SK-N-SH (cell line): ENCODE measurements around the gene CDKN1B. TPM values are rescaled to one million over a fixed set of nuclear protein-coding genes. Genes with fewer than 3 reads are reported as not detected.
A peak's percentile ranks its signal among the peaks of the same experiment; 100 is the strongest.

Experiments
- CTCF ChIA-PET: fragments of 300-600, 350-600 bp; formaldehyde crosslinking; extraction: SDS; loops from one replicate; lab custom pipeline; 2021; lab: Yijun Ruan, JAX
- POLR2A ChIA-PET: fragments of 350-600 bp; sonication (Branson Sonifier 250); formaldehyde crosslinking; extraction: SDS; loops from one replicate; lab custom pipeline; 2020; ENCODE audit warnings: antibody characterized with exemption, inconsistent platforms; lab: Yijun Ruan, JAX
- DNase-seq: peaks from one replicate; pipeline ENCODE4 v3.0.0; 2012
- H2AFZ ChIP-seq: fragments of 200-600 bp; sonication (generic); 2 replicates; pipeline ENCODE4 v1.8.1; 2016; ENCODE audit warnings: antibody characterized with exemption, mild to moderate bottlenecking, low read depth
- H3F3A ChIP-seq: fragments of 200-600 bp; sonication (generic); replicated peaks from 2 replicates; pipeline ENCODE3; 2016; ENCODE audit warnings: antibody characterized with exemption, mild to moderate bottlenecking; ENCODE audit not compliant: insufficient read depth
- H3K27ac ChIP-seq, 2 experiments: fragments of 200-500 bp in 1 of 2; fragments of 200-600 bp in 1 of 2; sonication (Bioruptor generic) in 1 of 2; sonication (generic), shearing (Covaris generic) in 1 of 2; 2 replicates each; pipeline versions ENCODE4 v1.5.1 to v1.6.1; 2014 to 2016; ENCODE audit warnings: low read depth in 2 of 2, inconsistent platforms in 1 of 2, low read length in 1 of 2, mild to moderate bottlenecking in 1 of 2, mixed read lengths in 1 of 2
- H3K27me3 ChIP-seq: fragments of 200-600 bp; sonication (generic), shearing (Covaris generic); 2 replicates; pipeline ENCODE4 v1.6.1; 2016; ENCODE audit warnings: mixed run types; ENCODE audit not compliant: insufficient read depth
- H3K36me3 ChIP-seq, 2 experiments: fragments of 200-500 bp in 1 of 2; fragments of 200-600 bp in 1 of 2; sonication (Bioruptor generic) in 1 of 2; sonication (generic) in 1 of 2; replicated peaks in 1 of 2; 2 replicates each; pipeline versions ENCODE3 to v1.5.1; 2014 to 2016; ENCODE audit warnings: low read length in 1 of 2, mild to moderate bottlenecking in 1 of 2; ENCODE audit not compliant: insufficient read depth in 2 of 2, control insufficient read depth in 1 of 2
- H3K4me1 ChIP-seq, 2 experiments: fragments of 200-500 bp in 1 of 2; fragments of 200-600 bp in 1 of 2; sonication (Bioruptor generic) in 1 of 2; sonication (generic), shearing (Covaris generic) in 1 of 2; 2 replicates each; pipeline versions ENCODE4 v1.5.1 to v1.6.1; 2014 to 2016; ENCODE audit warnings: low read depth in 1 of 2, low read length in 1 of 2, mixed run types in 1 of 2; ENCODE audit not compliant: insufficient read depth in 2 of 2, control insufficient read depth in 1 of 2
- H3K4me2 ChIP-seq: fragments of 200-600 bp; sonication (generic), shearing (Covaris generic); 2 replicates; pipeline ENCODE4 v1.6.1; 2017; ENCODE audit warnings: mixed run types
- H3K4me3 ChIP-seq, 2 experiments: fragments of 200-500 bp in 1 of 2; fragments of 200-600 bp in 1 of 2; sonication (Bioruptor generic) in 1 of 2; sonication (generic), shearing (Covaris generic) in 1 of 2; 2 replicates each; pipeline versions ENCODE4 v1.5.1 to v1.8.1; 2014 to 2016; ENCODE audit warnings: low read depth in 2 of 2, inconsistent platforms in 1 of 2, low read length in 1 of 2, mild to moderate bottlenecking in 1 of 2, mixed read lengths in 1 of 2, moderate library complexity in 1 of 2
- H3K79me2 ChIP-seq: fragments of 200-600 bp; sonication (generic); 2 replicates; pipeline ENCODE4 v1.8.1; 2017; ENCODE audit warnings: mild to moderate bottlenecking; ENCODE audit not compliant: insufficient read depth
- H3K9ac ChIP-seq: fragments of 200-600 bp; sonication (generic); 2 replicates; pipeline ENCODE4 v1.6.1; 2017; ENCODE audit warnings: mixed run types
- H3K9me2 ChIP-seq: fragments of 200-600 bp; sonication (generic); 2 replicates; pipeline ENCODE4 v1.6.1; 2017; ENCODE audit warnings: mixed run types
- H3K9me3 ChIP-seq: fragments of 200-600 bp; sonication (generic); 2 replicates; pipeline ENCODE4 v1.6.1; 2017; ENCODE audit warnings: mixed run types, mild to moderate bottlenecking, moderate library complexity
- H4K20me1 ChIP-seq: fragments of 200-600 bp; sonication (generic); 2 replicates; pipeline ENCODE4 v1.6.1; 2017; ENCODE audit warnings: mild to moderate bottlenecking, mixed run types; ENCODE audit not compliant: insufficient read depth
- CHD2 ChIP-seq: fragments of 150-350 bp; IDR thresholded peaks from 2 replicates; pipeline ENCODE4 v1.6.1; 2018; ENCODE audit warnings: low read length; ENCODE audit not compliant: partially characterized antibody
- ELF1 ChIP-seq: IDR thresholded peaks from 2 replicates; pipeline ENCODE4 v1.4.0; 2012
- EP300 ChIP-seq, 2 experiments: IDR thresholded peaks; 2 replicates each; pipeline versions ENCODE4 v1.4.0 to v1.6.1; 2012; ENCODE audit warnings: borderline replicate concordance in 1 of 2, low read depth in 1 of 2, low read length in 1 of 2
- FOXJ3 ChIP-seq: sonication (generic); formaldehyde crosslinking; IDR thresholded peaks from 2 replicates; pipeline ENCODE4 v1.5.1; 2020; ENCODE audit warnings: mild to moderate bottlenecking, missing genetic modification reagents
- FOXM1 ChIP-seq: IDR thresholded peaks from 2 replicates; pipeline ENCODE4 v1.4.0; 2012; ENCODE audit warnings: low read depth, mild to moderate bottlenecking
- RAD21 ChIP-seq: IDR thresholded peaks from 2 replicates; pipeline ENCODE4 v1.6.1; 2012; ENCODE audit warnings: mild to moderate bottlenecking, low read length
- SIN3A ChIP-seq: IDR thresholded peaks from 2 replicates; pipeline ENCODE4 v1.6.1; 2012; ENCODE audit warnings: low read depth, mild to moderate bottlenecking, low read length, moderate library complexity, borderline replicate concordance
- SMC3 ChIP-seq: IDR thresholded peaks from 2 replicates; pipeline ENCODE4 v1.6.1; 2012; ENCODE audit warnings: low read depth, low read length, improper control_type of control experiment
- TAF1 ChIP-seq: IDR thresholded peaks from 2 replicates; pipeline ENCODE4 v1.6.1; 2012; ENCODE audit warnings: low read depth, mild to moderate bottlenecking, low read length, moderate library complexity, borderline replicate concordance
- TEAD4 ChIP-seq: IDR thresholded peaks from 2 replicates; pipeline ENCODE4 v1.4.0; 2012; ENCODE audit warnings: mild to moderate bottlenecking, borderline replicate concordance; ENCODE audit not compliant: insufficient read depth
- YY1 ChIP-seq: IDR thresholded peaks from 2 replicates; pipeline ENCODE4 v1.4.0; 2012; ENCODE audit warnings: low read depth, mild to moderate bottlenecking
- WGBS: methylation state at CpG from one replicate; pipeline ENCODE4 v1.1.6; 2017; ENCODE audit warnings: low lambda C conversion rate; 5-methylcytosine and 5-hydroxymethylcytosine counted together
- polyA plus RNA-seq, 3 experiments: library from polyadenylated mRNA; depleted of rRNA; stranded (reverse); fragments of >200 nt; gene quantifications; 2 replicates each; pipeline ENCODE4 v1.2.3, GENCODE V29; 2012
- TF ChIP-seq, protein P1 (sequence below): IDR thresholded peaks from 2 replicates; pipeline ENCODE4 v1.4.0; 2012; ENCODE audit warnings: low read depth, borderline replicate concordance
- TF ChIP-seq, protein P2 (sequence below): IDR thresholded peaks from 2 replicates; pipeline ENCODE4; 2012
- TF ChIP-seq, protein P3 (sequence below): IDR thresholded peaks from 2 replicates; pipeline ENCODE4 v1.6.1; 2012; ENCODE audit warnings: mild to moderate bottlenecking, low read depth, low read length, moderate library complexity
- TF ChIP-seq, protein P4 (sequence below): fragments of 150-350 bp; IDR thresholded peaks from 2 replicates; pipeline ENCODE4 v1.6.1; 2016; ENCODE audit warnings: mild to moderate bottlenecking, low read depth, low read length

Gene CDKN1B
- polyA plus RNA-seq, 1 of the 3 experiments (the other 2 are of a cell fraction), result 9.2 TPM

DNA sequence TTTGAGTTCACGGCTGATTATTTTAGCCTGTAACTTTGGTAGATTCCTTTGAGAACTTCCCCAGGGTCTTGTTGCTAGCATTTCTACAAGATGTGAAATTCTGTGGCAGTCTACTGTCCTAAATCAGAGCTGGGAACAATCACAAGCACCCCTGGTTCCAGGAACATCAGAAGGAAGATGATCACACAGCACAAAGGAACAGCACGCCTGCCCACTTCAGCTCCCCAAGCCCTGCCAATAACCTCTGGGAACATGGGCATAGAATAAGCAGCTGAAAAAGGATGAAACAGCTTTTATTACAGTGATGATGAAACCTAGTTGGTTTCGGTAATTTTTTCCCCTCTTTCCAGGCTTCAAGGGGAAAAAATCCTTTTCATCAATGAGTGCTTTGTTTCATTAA is 33.4 kb upstream of the CDKN1B start:
- ChIA-PET CTCF (interaction anchor here (0.8 to 1.5 kb wide), 3 partner anchors 8 to 28 kb away, joined by 3 to 6 read pairs (median 4); no protein-coding TSS in a partner anchor), POLR2A (no interaction called here)
- H3K9me3 ChIP-seq, result no peaks in the 10 kb centered on the region
- no peaks in the 10 kb centered on the region for H3K36me3 ChIP-seq
- H3K4me2 ChIP-seq, result no peak overlapping the region
- peaks cover 0 to 14% of the 10 kb centered on the region in 2 experiments; a peak in 2 of 4 replicates for H3K4me1 ChIP-seq
- no peaks in the 10 kb centered on the region for H4K20me1 ChIP-seq
- no peaks in the 10 kb centered on the region for H3K9me2 ChIP-seq
- H3K27ac ChIP-seq, result peak overlapping the region in 1 of 2 experiments; percentile 89; a peak in 2 of 4 replicates
- H3K4me3 ChIP-seq, result peak overlapping the region in 1 of 2 experiments; percentile 37; a peak in 2 of 4 replicates
- no peaks in the 10 kb centered on the region for H3K79me2 ChIP-seq
- 55% methylated on average over 3 of the region's 3 CpGs for WGBS
- DNase-seq, result no peak
- no peak for TF ChIP-seq RAD21
- TF ChIP-seq, protein P1, sequence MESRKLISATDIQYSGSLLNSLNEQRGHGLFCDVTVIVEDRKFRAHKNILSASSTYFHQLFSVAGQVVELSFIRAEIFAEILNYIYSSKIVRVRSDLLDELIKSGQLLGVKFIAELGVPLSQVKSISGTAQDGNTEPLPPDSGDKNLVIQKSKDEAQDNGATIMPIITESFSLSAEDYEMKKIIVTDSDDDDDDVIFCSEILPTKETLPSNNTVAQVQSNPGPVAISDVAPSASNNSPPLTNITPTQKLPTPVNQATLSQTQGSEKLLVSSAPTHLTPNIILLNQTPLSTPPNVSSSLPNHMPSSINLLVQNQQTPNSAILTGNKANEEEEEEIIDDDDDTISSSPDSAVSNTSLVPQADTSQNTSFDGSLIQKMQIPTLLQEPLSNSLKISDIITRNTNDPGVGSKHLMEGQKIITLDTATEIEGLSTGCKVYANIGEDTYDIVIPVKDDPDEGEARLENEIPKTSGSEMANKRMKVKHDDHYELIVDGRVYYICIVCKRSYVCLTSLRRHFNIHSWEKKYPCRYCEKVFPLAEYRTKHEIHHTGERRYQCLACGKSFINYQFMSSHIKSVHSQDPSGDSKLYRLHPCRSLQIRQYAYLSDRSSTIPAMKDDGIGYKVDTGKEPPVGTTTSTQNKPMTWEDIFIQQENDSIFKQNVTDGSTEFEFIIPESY, result no peak
- TF ChIP-seq ELF1, result no peak
- TF ChIP-seq, protein P2, sequence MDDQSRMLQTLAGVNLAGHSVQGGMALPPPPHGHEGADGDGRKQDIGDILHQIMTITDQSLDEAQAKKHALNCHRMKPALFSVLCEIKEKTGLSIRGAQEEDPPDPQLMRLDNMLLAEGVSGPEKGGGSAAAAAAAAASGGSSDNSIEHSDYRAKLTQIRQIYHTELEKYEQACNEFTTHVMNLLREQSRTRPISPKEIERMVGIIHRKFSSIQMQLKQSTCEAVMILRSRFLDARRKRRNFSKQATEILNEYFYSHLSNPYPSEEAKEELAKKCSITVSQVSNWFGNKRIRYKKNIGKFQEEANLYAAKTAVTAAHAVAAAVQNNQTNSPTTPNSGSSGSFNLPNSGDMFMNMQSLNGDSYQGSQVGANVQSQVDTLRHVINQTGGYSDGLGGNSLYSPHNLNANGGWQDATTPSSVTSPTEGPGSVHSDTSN, result no peak
- TF ChIP-seq TEAD4, result no peak
- no peak for TF ChIP-seq FOXM1
- TF ChIP-seq EP300 (IDR thresholded peaks at IDR 0.05; ENCODE audit: borderline replicate concordance in 1 of 2, low read depth in 1 of 2, low read length in 1 of 2), result no peak
- H3K9ac ChIP-seq, result no peak overlapping the region
- H3K27me3 ChIP-seq, result no peaks in the 10 kb centered on the region
- H3F3A ChIP-seq, result no peaks in the 10 kb centered on the region
- no peak overlapping the region for H2AFZ ChIP-seq

DNA sequence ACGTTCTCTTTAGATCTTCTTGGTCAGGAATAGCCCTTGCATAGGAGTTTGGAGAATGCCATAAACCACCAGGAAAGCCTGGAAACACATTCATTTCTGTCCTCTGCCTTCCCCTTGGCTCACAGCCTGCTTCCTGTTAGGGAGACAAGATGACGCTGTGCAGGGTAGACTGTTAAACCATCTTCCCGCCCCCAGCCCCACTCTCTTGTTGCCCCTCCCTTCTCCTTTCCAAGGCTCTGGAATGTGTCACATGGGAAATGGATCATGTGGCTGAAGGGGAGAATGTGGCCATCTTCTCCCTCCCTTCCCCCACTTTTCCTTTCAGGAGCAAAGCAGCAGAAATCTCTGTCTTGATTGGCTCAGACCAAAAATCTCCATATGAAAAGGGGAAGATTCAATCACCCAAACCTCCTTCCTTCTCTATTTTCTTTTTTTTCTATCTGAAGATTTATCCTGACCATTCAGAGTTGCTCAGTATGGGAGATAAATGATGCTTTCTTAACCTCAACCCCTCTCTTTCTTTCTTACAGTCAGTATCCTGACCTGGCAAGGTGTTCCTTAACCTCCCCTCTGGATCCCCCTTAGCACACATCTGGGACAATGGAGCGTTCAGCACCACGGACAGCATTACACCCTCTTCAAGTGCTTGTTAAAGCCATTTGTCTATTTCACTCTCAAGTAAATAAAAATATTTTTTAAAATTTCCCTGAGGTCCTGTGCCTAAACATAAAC is 32.6 kb upstream of the CDKN1B start:
- H3K27ac ChIP-seq, result peak overlapping the region in 1 of 2 experiments; percentile 89; a peak in 2 of 4 replicates
- H3K9me2 ChIP-seq, result no peaks in the 10 kb centered on the region
- no peaks in the 10 kb centered on the region for H3K9me3 ChIP-seq
- 15% methylated on average over 5 of the region's 5 CpGs for WGBS
- peaks cover 0 to 14% of the 10 kb centered on the region in 2 experiments; a peak in 2 of 4 replicates for H3K4me1 ChIP-seq
- DNase-seq, result peak; percentile 75
- 0 out of 2 replicates have a peak overlapping the region, but pooled peaks have one; percentile 8 for H2AFZ ChIP-seq
- peak overlapping the region; percentile 46 for H3K4me2 ChIP-seq
- H3K4me3 ChIP-seq, result peak overlapping the region in 1 of 2 experiments; percentile 37; a peak in 2 of 4 replicates
- H3K79me2 ChIP-seq, result no peaks in the 10 kb centered on the region
- ChIA-PET CTCF (interaction anchor here (0.8 to 1.3 kb wide), 3 partner anchors 8 to 29 kb away, joined by 3 to 6 read pairs (median 4); no protein-coding TSS in a partner anchor), POLR2A (no interaction called here)
- H4K20me1 ChIP-seq, result no peaks in the 10 kb centered on the region
- H3K36me3 ChIP-seq, result no peaks in the 10 kb centered on the region
- H3K9ac ChIP-seq, result no peak overlapping the region
- no peaks in the 10 kb centered on the region for H3F3A ChIP-seq
- H3K27me3 ChIP-seq, result no peaks in the 10 kb centered on the region
- no peak for TF ChIP-seq YY1
- no peak for TF ChIP-seq FOXJ3
- no peak for TF ChIP-seq TAF1
- TF ChIP-seq ELF1, result no peak
- no peak for TF ChIP-seq SMC3
- TF ChIP-seq, protein P3, sequence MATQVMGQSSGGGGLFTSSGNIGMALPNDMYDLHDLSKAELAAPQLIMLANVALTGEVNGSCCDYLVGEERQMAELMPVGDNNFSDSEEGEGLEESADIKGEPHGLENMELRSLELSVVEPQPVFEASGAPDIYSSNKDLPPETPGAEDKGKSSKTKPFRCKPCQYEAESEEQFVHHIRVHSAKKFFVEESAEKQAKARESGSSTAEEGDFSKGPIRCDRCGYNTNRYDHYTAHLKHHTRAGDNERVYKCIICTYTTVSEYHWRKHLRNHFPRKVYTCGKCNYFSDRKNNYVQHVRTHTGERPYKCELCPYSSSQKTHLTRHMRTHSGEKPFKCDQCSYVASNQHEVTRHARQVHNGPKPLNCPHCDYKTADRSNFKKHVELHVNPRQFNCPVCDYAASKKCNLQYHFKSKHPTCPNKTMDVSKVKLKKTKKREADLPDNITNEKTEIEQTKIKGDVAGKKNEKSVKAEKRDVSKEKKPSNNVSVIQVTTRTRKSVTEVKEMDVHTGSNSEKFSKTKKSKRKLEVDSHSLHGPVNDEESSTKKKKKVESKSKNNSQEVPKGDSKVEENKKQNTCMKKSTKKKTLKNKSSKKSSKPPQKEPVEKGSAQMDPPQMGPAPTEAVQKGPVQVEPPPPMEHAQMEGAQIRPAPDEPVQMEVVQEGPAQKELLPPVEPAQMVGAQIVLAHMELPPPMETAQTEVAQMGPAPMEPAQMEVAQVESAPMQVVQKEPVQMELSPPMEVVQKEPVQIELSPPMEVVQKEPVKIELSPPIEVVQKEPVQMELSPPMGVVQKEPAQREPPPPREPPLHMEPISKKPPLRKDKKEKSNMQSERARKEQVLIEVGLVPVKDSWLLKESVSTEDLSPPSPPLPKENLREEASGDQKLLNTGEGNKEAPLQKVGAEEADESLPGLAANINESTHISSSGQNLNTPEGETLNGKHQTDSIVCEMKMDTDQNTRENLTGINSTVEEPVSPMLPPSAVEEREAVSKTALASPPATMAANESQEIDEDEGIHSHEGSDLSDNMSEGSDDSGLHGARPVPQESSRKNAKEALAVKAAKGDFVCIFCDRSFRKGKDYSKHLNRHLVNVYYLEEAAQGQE, result peak; percentile 98
- TF ChIP-seq EP300 (IDR thresholded peaks at IDR 0.05; ENCODE audit: borderline replicate concordance in 1 of 2, low read depth in 1 of 2, low read length in 1 of 2), result peak in 1 of 2 experiments; percentile 75; a peak in 2 of 4 replicates
- no peak for TF ChIP-seq SIN3A
- TF ChIP-seq, protein P4, sequence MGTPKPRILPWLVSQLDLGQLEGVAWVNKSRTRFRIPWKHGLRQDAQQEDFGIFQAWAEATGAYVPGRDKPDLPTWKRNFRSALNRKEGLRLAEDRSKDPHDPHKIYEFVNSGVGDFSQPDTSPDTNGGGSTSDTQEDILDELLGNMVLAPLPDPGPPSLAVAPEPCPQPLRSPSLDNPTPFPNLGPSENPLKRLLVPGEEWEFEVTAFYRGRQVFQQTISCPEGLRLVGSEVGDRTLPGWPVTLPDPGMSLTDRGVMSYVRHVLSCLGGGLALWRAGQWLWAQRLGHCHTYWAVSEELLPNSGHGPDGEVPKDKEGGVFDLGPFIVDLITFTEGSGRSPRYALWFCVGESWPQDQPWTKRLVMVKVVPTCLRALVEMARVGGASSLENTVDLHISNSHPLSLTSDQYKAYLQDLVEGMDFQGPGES, result no peak
- peak; percentile 93 for TF ChIP-seq CHD2
